Cerebellar nuclear complex (tissue), 1 donor: ENCODE data around the gene APOBR.
"Not testable (repeated sequence)": the region's sequence is repeated elsewhere in the genome, so short reads cannot be mapped to it uniquely, and the experiment has no call there.

Experiments used
- DNase-seq, 2 experiments: peaks; one replicate each; lab custom pipeline; 2025; lab: John Stamatoyannopoulos, UW

The APOBR gene

GRCh38 chr16:28497861-28498599 lies 3.6 kb downstream of the APOBR start:
- DNase-seq: no peak

GRCh38 chr16:28498666-28499381 lies 4.4 kb downstream of the APOBR start:
- DNase-seq: no peak

- DNase-seq: no peak
Observed at GRCh38 chr16:28499854-28500253, 5.4 kb downstream of the APOBR start.

GRCh38 chr16:28500476-28501180 lies 6.2 kb downstream of the APOBR start:
- DNase-seq: not testable (repeated sequence)

- DNase-seq: no peak
Observed at GRCh38 chr16:28501258-28502232, 7.1 kb downstream of the APOBR start.

- DNase-seq: no peak
Observed at GRCh38 chr16:28502290-28502689, 7.8 kb downstream of the APOBR start.

GRCh38 chr16:28503470-28504259 lies 9.2 kb downstream of the APOBR start:
- DNase-seq: no peak

GRCh38 chr16:28504707-28505404 lies 10.4 kb downstream of the APOBR start:
- DNase-seq: no peak

- no peak for DNase-seq
Observed at GRCh38 chr16:28505489-28506137, 11.2 kb downstream of the APOBR start.

- DNase-seq: no peak
Observed at GRCh38 chr16:28511031-28511430, 16.6 kb downstream of the APOBR start.

- no peak for DNase-seq
Observed at GRCh38 chr16:28511801-28512789, 17.7 kb downstream of the APOBR start.

GRCh38 chr16:28513484-28514181 lies 19.2 kb downstream of the APOBR start:
- no peak for DNase-seq

GRCh38 chr16:28514246-28514645 lies 19.8 kb downstream of the APOBR start:
- DNase-seq: no peak

- DNase-seq: no peak
Observed at GRCh38 chr16:28520672-28521071, 26.2 kb downstream of the APOBR start.

GRCh38 chr16:28521436-28521835 lies 27.0 kb downstream of the APOBR start:
- no peak for DNase-seq

- DNase-seq: no peak
Observed at GRCh38 chr16:28522792-28523191, 28.3 kb downstream of the APOBR start.

- no peak for DNase-seq
Observed at GRCh38 chr16:28524681-28525171, 30.3 kb downstream of the APOBR start.
